Measurements from ENCODE around the gene SPEG.

DNA sequence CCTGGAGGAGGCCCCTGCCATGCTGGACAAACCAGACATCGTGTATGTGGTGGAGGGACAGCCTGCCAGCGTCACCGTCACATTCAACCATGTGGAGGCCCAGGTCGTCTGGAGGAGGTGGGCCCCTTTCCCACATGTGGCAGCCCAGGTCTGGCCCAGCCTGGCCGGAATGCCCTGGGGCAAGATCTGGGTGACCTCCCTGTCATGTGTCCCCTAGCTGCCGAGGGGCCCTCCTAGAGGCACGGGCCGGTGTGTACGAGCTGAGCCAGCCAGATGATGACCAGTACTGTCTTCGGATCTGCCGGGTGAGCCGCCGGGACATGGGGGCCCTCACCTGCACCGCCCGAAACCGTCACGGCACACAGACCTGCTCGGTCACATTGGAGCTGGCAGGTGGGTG is 38.9 kb downstream of the SPEG start:
- TF ChIP-seq GATA2 (IDR thresholded peaks at IDR 0.05; ENCODE audit: low read depth, low read length) (no peak), GATA3 (IDR thresholded peaks at IDR 0.05; ENCODE audit: low read depth, low read length) (no peak)
